HG02610 (cell line): ENCODE results near the gene ZNF365.

Experiments
- ATAC-seq: cut with Tn5 transposase; IDR thresholded peaks from one replicate; pipeline ENCODE4 v1.9.1; 2021; ENCODE audit warnings: mild to moderate bottlenecking, moderate library complexity; ENCODE audit not compliant: unreplicated experiment

ZNF365 gene

DNA sequence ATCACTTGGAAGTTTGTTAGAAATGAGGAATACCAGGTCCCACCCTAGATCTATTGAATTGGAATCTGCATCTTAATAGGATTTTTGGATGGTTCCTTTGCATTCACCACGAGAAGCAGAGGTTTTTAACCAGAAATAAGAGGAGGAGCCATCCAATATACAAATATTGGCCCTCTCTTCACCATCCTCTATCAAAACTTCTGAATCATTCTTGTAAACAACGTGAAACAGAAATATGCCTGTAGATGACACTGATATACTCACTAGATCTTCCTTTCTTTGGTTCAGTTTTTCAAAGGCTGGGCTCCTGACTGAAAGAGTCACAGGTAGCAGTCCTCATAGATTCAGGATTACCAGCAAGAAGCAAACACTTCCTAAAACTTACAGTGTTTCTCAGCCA lies 39.5 kb downstream of the ZNF365 start:
- ATAC-seq: no peak

DNA sequence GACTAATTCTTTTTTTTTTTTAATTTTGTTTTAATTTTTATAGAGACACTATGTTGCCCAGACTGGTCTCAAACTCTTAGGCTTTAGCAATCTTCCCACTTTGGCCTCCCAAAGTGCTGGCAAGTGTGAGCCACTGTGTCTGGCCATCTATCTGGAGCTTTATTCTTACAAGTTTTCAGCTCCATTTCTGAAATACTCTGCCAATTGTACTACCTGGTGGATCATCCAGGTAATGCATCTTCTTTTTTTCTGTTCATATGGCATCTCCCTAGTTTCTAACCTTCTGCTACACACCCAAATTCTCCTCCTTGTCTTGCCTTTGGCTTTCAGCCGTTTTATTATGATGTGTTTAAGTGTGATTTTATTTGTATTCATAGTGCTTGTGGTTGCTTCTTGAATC lies 40.2 kb downstream of the ZNF365 start:
- ATAC-seq: no peak

DNA sequence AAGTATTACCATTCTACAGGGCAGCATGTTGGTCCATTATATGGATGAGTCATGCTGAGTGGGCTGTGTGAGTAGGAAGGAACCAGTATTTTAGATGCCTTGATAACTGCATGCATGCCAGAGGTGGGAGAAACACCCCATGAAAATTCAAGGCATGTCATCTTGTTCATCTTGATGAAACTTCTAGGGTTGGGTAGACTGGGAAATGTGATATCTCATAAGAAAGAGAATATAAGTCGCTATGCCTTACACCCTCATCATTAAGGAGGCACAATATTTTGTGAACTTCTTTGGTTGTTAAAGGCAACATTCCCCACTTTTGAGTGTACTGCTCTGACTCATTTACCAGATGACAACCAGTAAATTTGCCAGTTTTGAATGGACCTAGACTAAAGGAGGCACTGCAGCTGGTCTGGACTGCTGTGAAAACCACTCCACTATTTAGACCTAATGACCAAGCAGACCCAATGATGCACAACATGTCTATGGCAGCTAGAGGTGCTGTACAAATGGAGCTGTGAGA lies 48.0 kb downstream of the ZNF365 start:
- no peak for ATAC-seq

DNA sequence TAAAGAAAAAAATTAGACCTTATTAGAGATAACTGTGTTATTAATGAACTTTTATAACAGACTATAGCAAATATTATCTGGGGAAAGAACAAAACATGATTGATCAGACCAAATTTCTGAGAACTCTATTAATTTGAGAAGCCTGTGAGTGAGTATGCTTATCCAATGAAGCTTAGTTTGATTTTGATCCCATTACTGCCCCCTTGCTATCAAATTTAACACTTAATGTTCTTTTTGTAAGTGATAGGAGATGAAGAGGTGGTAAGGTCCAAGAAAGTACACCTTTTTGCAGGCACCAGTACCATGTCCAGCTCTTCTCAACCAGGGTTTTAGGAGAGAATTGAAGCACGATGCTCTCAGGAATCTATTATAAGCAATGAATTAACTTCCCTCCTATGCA lies 49.9 kb downstream of the ZNF365 start:
- no peak for ATAC-seq

DNA sequence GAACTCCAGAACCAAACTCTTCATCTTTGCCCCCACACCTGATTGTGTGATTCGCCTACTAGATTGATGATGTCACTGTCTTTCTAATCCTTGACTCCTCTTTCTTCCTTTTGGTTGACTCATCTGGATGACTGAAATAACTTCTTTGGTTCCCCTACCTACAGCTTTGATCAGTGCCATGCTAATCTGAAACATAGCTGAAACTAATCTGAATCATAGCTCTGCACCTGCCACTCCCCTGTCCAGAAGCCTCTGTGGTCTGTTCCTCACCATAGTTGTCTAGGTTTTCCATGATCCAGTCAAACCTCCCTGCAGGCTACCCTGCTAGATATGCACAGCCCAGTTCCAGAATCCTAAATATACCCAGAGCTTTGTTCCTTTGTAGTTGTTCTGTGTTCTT lies 51.9 kb downstream of the ZNF365 start:
- no peak for ATAC-seq

DNA sequence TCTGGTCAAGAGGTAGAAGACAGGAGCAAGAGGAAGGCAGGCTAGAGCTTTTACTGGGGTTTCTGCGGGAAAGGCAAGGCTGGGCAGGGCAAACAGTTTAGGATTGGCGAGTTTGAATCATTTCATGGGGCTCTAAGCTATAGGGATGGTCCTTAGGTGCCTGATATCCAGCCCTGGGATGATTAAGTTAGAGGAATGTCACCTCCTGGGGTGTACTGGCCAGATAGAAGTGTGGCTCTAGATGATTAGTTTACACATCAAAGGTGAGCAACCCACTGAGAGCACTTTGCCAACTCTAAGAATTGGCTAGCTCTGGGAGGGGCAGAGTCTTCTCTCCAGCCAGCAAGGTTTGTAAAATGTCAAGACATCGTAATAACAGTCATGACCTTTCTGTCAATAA lies 52.4 kb downstream of the ZNF365 start:
- no peak for ATAC-seq

DNA sequence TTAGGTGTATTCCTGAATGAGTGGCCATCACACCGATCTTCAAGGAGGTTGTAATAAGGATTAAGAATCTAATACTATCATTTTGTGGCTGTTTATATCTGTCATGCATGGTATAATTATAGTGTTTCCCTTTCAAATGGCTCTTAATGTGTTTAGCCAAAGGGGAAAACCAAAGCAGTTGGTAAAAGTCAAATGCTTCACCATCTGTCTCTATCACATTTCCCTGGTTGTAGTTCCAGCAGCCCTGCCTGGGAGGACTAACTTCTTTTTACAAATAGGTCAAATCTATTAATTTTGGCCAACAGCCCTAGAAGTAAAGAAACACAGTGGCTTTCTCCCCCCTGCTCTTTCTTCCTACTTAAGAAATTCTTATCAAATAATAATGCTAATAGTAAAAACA lies 56.7 kb downstream of the ZNF365 start:
- ATAC-seq: no peak

DNA sequence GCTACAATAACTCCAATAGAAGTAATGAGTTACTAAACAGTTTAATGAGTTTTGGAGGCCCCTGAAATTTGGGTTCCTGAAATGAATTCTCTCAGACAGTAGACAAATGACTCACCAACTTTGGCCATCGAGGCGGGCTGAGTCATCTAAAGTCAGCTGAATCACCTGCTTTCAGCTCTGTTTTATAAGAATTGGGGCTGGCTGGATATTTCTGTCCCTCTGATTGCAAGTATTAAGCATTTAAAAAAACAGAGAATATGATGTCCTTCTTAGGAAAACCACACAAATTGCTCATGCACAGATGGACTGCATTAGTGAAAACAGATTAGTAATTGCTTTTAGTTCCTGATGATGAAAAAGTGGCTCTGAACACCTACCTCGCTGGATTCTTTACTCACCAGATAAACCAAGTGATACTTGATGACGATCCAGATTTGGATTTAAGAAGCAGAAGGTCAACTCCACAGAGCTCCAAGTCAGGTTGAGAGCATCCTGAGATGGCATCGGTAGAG lies 59.1 kb downstream of the ZNF365 start:
- ATAC-seq: peak; percentile 97

DNA sequence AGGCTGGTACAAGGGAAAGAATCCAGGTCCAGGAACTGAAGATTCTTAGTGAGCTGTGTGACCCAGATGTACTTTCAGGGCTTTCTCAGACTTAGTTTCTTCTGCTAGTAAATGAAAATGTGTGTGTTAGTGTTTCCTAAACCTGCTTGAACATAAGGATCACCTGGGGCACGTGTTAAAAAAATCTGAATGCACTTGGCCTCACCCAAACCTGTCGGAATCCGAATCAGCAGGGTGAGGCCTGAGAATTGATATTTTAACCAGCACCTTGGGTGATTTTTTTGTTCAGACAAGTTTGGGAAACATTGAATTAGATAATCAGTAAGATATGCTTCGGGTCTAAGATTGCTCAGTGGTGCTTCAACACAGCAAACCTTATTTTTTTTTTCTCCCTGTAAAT lies 59.7 kb downstream of the ZNF365 start:
- ATAC-seq: no peak

DNA sequence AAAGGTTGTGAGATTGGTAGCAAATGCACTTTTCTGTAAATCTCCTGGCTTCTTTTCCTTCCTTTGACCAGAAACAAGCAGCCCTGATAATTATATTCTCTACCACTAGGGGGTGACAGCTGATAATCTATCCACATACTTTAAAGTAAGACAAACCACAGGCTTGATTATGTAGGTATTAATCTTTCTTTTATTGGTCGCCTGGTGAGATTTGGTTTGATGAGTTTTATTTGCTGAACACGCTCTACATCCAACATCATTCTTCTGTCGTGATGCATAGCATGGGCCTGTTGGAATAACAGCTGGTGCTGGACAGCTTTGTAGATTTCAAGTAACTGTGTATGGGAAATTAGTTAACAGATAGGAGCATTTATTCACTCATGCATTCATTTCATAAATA lies 63.5 kb downstream of the ZNF365 start:
- ATAC-seq: peak; percentile 32

DNA sequence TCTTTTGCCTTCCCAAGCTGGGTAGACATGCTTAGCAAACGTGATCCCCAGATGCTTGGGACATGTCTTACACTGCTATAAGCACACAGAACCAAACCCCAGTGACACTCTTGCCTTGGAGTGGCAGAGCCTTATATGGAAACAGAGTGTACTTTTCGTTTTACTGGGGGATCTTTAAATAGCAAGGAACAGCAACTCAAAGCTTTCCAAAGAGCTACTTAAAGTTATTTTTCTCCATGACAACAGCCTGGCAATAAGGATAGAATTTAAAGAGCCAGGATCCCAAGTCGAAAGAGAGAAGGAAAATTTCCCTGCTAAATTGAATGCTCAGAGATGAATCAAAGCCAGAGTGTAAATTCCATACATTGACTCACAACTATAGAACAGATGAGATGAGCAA lies 67.8 kb downstream of the ZNF365 start:
- no peak for ATAC-seq

DNA sequence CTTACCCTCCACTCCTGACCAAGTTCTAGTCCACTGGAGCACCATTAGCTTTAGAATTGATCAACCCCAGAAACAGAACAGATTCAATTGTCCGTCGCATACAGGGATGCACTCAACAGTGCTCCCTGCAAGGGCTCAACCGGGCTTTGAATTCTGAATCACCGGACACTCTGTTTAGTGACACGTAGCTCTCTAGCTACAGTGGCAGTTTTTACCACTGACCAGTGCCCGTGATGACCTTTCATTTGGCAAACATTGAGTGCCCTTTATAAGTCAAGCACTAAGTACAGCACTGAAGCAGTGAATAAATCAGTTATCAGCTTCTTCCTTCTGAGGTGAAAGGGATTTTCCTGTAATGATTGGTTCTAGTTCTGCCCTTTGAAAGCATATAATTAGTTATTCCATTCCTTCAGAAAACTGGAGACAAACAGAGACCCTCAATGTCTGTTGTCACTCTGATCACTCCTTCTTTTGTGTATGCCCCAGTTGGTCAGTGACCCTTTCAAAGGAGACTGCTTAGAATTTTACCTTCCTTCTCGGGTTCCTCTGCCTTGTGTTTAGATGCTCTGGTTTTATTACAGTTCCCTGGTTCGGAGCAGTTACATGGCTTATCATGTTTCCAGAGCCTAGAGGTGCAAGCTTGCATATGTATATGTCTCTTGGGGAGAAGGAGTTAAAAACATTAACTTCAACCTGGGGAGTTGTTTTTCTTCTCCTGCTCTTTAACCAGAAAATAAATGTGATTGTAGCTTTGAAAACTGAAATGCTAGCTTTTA lies 68.9 kb downstream of the ZNF365 start:
- no peak for ATAC-seq

DNA sequence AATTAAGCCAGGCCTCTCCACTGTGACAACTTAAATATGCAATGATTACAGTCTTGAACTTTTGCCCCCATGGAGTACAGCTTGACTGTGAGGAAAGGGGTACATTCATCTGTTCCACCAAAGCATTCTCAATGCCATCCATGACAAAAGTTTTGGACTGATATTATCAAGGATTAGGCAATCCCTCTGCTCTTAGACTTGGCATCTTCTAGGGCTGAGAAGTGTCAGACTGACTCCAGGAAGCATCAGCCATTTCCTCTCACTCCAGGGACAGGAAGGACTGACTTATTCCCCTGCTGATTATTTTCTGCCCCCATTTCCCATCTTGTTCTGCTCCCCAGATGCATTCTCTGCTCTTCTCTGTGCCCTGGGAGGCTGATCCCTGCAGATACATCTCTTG lies 69.7 kb downstream of the ZNF365 start:
- no peak for ATAC-seq

DNA sequence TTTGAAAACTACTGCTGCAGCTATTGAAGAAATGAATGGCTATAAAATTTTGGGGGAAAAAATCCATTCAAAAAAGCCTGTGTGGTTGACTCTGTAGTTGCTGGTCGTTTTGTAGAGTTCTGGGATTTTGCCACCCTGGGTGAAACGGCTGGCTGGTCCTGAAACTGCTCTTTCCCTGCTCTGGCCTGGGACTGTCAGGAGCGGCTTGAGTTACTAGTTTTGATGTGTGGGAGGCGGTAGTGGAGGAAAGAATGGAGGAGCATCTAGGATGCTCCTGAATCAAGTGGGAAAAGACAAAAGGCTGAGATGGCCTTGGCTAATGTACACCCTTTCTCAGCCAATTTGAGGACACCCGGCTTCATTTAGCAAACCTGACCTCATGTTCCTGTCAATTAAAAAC lies 72.5 kb downstream of the ZNF365 start:
- no peak for ATAC-seq

DNA sequence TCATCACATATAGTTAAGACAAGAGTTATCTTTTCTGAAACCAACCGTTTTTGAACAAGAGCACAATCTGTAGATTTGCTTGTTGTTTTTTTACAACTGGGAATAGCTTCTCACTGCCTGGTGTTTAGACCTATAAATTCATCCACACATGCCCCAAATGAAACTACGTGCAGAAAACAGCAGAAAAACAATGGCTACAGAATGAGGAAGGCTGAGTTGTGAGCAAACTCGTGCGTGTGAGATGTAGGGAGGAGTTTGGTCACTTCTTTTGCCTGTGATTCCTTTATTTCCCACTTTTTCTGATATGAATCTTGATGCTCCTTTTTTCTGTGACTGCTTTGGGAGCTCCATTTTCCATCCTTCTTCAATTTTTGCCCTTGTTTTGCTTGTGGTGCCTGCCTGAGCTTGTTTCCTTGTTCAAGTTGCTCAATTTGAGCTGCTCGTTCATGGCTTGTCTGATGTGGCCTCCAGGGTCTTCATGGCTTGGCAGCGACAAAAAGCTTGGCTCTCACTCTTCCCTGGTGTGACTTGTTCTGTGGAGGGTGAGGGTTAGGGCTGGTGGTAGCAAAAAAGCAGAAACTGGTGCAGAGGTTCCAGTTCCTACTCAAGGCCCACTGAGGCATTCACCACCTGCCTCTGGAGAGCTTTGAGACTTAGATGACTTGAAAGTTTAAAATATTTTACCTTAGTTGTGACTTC lies 76.9 kb downstream of the ZNF365 start:
- ATAC-seq: no peak

DNA sequence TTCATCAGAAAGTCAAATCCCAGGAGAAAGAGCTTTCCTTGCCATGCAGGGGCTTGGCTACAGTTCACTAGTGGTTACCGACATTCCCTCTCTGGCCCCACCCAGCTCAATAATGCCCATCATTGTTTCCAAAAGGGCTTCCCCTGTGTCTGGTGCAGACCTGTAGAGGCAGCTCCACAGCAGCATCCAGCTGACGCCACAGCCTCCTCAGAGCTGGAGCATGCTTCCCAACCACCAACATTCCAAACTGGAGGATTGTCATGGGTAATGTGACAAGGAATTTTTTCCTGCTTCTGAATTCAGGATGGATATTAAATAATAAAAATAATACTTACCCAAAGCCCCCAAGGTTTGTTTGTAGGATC lies 77.4 kb downstream of the ZNF365 start:
- no peak for ATAC-seq
